ENCODE results near the gene CTNNA2. TPM values are rescaled to one million over a fixed set of nuclear protein-coding genes. Genes with fewer than 3 reads are reported as not detected.
A peak's percentile ranks its signal among the peaks of the same experiment; 100 is the strongest.
"Not testable (repeated sequence)": the region's sequence is repeated elsewhere in the genome, so short reads cannot be mapped to it uniquely, and the experiment has no call there.

The CTNNA2 gene
- polyA plus RNA-seq, 4 donors: 3.9 to 4.6 (median 4.3) TPM

GRCh38 chr2:80061881-80062280 lies 549.0 kb downstream of the CTNNA2 start:
- DNase-seq (ENCODE audit: low read depth in 4 of 4, low spot score in 3 of 4): no peak

- DNase-seq (ENCODE audit: low read depth in 4 of 4, low spot score in 3 of 4): no peak
Observed at GRCh38 chr2:80062298-80062697, 549.4 kb downstream of the CTNNA2 start.

- no peak for DNase-seq (ENCODE audit: low read depth in 4 of 4, low spot score in 3 of 4)
Observed at GRCh38 chr2:80068038-80068731, 555.3 kb downstream of the CTNNA2 start.

GRCh38 chr2:80070587-80070986 lies 557.7 kb downstream of the CTNNA2 start:
- no peak for DNase-seq (ENCODE audit: low read depth in 4 of 4, low spot score in 3 of 4)

GRCh38 chr2:80071941-80072340 lies 559.1 kb downstream of the CTNNA2 start:
- DNase-seq (ENCODE audit: low read depth in 4 of 4, low spot score in 3 of 4): no peak

- DNase-seq (ENCODE audit: low read depth in 4 of 4, low spot score in 3 of 4): peak; percentile 45 to 58 (median 54)
Observed at GRCh38 chr2:80073134-80073561, 560.3 kb downstream of the CTNNA2 start.

GRCh38 chr2:80074321-80075070 lies 561.6 kb downstream of the CTNNA2 start:
- no peak for DNase-seq (ENCODE audit: low read depth in 4 of 4, low spot score in 3 of 4)

- no peak for DNase-seq (ENCODE audit: low read depth in 4 of 4, low spot score in 3 of 4)
Observed at GRCh38 chr2:80075719-80076118, 562.9 kb downstream of the CTNNA2 start.

- DNase-seq (ENCODE audit: low read depth in 4 of 4, low spot score in 3 of 4): no peak
Observed at GRCh38 chr2:80078290-80079036, 565.6 kb downstream of the CTNNA2 start.

GRCh38 chr2:80080957-80081356 lies 568.1 kb downstream of the CTNNA2 start:
- DNase-seq (ENCODE audit: low read depth in 4 of 4, low spot score in 3 of 4): no peak

- DNase-seq (ENCODE audit: low read depth in 4 of 4, low spot score in 3 of 4): no peak
Observed at GRCh38 chr2:80086831-80087230, 574.0 kb downstream of the CTNNA2 start.

- DNase-seq (ENCODE audit: low read depth in 4 of 4, low spot score in 3 of 4): no peak
Observed at GRCh38 chr2:80091237-80091636, 578.4 kb downstream of the CTNNA2 start.

GRCh38 chr2:80092474-80092873 lies 579.6 kb downstream of the CTNNA2 start:
- no peak for DNase-seq (ENCODE audit: low read depth in 4 of 4, low spot score in 3 of 4)

- not testable (repeated sequence) for DNase-seq (ENCODE audit: low read depth in 4 of 4, low spot score in 3 of 4)
Observed at GRCh38 chr2:80098503-80098902, 585.7 kb downstream of the CTNNA2 start.

- no peak for DNase-seq (ENCODE audit: low read depth in 4 of 4, low spot score in 3 of 4)
Observed at GRCh38 chr2:80102026-80102425, 589.2 kb downstream of the CTNNA2 start.

- no peak for DNase-seq (ENCODE audit: low read depth in 4 of 4, low spot score in 3 of 4)
Observed at GRCh38 chr2:80105015-80105640, 592.3 kb downstream of the CTNNA2 start.

GRCh38 chr2:80111185-80111584 lies 598.3 kb downstream of the CTNNA2 start:
- DNase-seq (ENCODE audit: low read depth in 4 of 4, low spot score in 3 of 4): no peak

GRCh38 chr2:80112790-80113189 lies 599.9 kb downstream of the CTNNA2 start:
- DNase-seq (ENCODE audit: low read depth in 4 of 4, low spot score in 3 of 4): no peak

GRCh38 chr2:80113399-80113798 lies 600.5 kb downstream of the CTNNA2 start:
- no peak for DNase-seq (ENCODE audit: low read depth in 4 of 4, low spot score in 3 of 4)

GRCh38 chr2:80114812-80115211 lies 602.0 kb downstream of the CTNNA2 start:
- no peak for DNase-seq (ENCODE audit: low read depth in 4 of 4, low spot score in 3 of 4)

- no peak for DNase-seq (ENCODE audit: low read depth in 4 of 4, low spot score in 3 of 4)
Observed at GRCh38 chr2:80117401-80117800, 604.5 kb downstream of the CTNNA2 start.

All from right renal pelvis (tissue), 4 donors.